ENCODE data around the gene SMO.

DNA sequence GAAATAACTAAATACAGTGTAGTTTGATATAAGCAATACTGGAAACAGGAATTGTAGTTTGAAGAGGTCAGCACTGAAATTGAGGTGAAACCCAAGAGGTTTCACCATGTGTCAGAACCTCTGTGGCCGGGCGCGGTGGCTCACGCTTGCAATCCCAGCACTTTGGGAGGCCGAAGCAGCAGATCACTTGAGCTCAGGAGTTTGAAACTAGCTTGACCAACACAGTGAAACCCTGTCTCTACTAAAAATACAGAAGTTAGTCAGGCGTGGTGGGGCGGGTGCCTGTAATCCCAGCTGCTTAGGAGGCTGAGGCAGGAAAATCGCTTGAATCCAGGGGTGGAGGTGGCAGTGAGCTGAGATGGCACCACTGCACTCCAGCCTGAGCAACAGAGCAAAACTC is 50.1 kb downstream of the SMO start:
- no peak for TF ChIP-seq POLR2A (IDR thresholded peaks at IDR 0.05)
- TF ChIP-seq, protein P1, sequence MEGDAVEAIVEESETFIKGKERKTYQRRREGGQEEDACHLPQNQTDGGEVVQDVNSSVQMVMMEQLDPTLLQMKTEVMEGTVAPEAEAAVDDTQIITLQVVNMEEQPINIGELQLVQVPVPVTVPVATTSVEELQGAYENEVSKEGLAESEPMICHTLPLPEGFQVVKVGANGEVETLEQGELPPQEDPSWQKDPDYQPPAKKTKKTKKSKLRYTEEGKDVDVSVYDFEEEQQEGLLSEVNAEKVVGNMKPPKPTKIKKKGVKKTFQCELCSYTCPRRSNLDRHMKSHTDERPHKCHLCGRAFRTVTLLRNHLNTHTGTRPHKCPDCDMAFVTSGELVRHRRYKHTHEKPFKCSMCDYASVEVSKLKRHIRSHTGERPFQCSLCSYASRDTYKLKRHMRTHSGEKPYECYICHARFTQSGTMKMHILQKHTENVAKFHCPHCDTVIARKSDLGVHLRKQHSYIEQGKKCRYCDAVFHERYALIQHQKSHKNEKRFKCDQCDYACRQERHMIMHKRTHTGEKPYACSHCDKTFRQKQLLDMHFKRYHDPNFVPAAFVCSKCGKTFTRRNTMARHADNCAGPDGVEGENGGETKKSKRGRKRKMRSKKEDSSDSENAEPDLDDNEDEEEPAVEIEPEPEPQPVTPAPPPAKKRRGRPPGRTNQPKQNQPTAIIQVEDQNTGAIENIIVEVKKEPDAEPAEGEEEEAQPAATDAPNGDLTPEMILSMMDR (IDR thresholded peaks at IDR 0.05), result no peak
